ENCODE results near the gene PPP1R26. TPM values are rescaled to one million over a fixed set of nuclear protein-coding genes. Genes with fewer than 3 reads are reported as not detected.

PPP1R26 gene
- total and polyA plus RNA-seq, 9 of the 15 experiments (the other 6 are each of a cell fraction or from before 2014, with no cell fraction given), result 0.77 to 26.8 (median 9.3) TPM

DNA sequence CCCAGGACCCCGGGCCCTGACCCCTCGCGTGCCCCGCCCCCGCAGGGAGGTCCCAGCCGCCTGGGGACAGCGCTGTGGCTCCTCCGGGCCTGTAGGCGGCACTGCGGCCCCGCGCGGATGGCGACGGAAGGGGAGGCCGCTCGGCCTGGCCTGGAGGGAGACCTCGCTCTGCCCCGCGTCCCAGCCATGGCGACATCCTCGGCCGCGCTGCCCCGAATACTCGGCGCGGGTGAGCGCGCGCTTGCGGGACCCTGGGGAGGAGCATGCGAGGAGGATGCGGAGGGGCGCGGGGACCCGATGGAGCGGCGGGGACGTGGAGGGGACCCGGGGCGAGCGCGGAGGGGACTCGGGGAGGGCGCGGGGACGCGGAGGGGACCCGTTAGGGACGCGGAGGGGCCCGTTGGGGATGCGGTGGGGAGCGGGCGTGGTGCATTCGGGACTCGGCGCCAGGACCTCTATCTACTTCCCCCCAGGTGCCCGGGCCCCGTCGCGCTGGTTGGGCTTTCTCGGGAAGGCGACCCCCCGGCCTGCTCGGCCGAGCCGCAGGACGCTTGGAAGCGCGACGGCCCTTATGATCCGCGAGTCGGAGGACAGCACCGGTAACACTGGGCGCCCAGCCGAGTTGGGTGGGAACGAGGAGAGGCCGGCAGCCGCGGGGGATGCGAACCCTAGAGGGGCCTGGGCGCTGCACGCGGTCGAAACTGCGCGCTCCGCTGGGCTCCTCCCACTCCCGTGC lies 21.1 kb downstream of the PPP1R26 start, which contains the start of gene MRPS2 (continued):
- TF ChIP-seq ZNF175 (CRISPR knock-in tag; IDR thresholded peaks at IDR 0.05; ENCODE audit: low read depth) (no peak), MCM3 (IDR thresholded peaks at IDR 0.05) (no peak), XRCC3 (IDR thresholded peaks at IDR 0.05) (no peak), ZFP1 (CRISPR knock-in tag; IDR thresholded peaks at IDR 0.05) (no peak), MTA2 (IDR thresholded peaks at IDR 0.05; ENCODE audit: low read depth) (no peak), BHLHE40 (IDR thresholded peaks at IDR 0.05; ENCODE audit: low read length) (peak; percentile 94), SAFB (IDR thresholded peaks at IDR 0.05; ENCODE audit: borderline replicate concordance, low read depth, low read length) (peak; percentile 67), CHCHD3 (CRISPR knock-in tag; IDR thresholded peaks at IDR 0.05) (no peak), ZNF197 (CRISPR knock-in tag; IDR thresholded peaks at IDR 0.05; ENCODE audit: low read depth) (0 out of 2 replicates have a peak, but pooled peaks have one; percentile 62), ZNF41 (CRISPR knock-in tag; conservative IDR thresholded peaks at IDR 0.05) (no peak), MYNN (IDR thresholded peaks at IDR 0.05) (no peak), MYNN (CRISPR knock-in tag; IDR thresholded peaks at IDR 0.05) (no peak), ZNF584 (CRISPR knock-in tag; IDR thresholded peaks at IDR 0.05; ENCODE audit: low read depth) (no peak), SRSF7 (optimal IDR thresholded peaks at IDR 0.05; ENCODE audit: low read depth, low read length) (no peak)
- TF ChIP-seq, protein P1, sequence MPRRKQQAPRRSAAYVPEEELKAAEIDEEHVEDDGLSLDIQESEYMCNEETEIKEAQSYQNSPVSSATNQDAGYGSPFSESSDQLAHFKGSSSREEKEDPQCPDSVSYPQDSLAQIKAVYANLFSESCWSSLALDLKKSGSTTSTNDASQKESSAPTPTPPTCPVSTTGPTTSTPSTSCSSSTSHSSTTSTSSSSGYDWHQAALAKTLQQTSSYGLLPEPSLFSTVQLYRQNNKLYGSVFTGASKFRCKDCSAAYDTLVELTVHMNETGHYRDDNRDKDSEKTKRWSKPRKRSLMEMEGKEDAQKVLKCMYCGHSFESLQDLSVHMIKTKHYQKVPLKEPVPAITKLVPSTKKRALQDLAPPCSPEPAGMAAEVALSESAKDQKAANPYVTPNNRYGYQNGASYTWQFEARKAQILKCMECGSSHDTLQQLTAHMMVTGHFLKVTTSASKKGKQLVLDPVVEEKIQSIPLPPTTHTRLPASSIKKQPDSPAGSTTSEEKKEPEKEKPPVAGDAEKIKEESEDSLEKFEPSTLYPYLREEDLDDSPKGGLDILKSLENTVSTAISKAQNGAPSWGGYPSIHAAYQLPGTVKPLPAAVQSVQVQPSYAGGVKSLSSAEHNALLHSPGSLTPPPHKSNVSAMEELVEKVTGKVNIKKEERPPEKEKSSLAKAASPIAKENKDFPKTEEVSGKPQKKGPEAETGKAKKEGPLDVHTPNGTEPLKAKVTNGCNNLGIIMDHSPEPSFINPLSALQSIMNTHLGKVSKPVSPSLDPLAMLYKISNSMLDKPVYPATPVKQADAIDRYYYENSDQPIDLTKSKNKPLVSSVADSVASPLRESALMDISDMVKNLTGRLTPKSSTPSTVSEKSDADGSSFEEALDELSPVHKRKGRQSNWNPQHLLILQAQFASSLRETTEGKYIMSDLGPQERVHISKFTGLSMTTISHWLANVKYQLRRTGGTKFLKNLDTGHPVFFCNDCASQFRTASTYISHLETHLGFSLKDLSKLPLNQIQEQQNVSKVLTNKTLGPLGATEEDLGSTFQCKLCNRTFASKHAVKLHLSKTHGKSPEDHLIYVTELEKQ (CRISPR knock-in tag; IDR thresholded peaks at IDR 0.05), result no peak
- TF ChIP-seq, protein P2, sequence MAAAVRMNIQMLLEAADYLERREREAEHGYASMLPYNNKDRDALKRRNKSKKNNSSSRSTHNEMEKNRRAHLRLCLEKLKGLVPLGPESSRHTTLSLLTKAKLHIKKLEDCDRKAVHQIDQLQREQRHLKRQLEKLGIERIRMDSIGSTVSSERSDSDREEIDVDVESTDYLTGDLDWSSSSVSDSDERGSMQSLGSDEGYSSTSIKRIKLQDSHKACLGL (CRISPR knock-in tag; IDR thresholded peaks at IDR 0.05; ENCODE audit: borderline replicate concordance, poor library complexity, severe bottlenecking), result no peak
- TF ChIP-seq, protein P3, sequence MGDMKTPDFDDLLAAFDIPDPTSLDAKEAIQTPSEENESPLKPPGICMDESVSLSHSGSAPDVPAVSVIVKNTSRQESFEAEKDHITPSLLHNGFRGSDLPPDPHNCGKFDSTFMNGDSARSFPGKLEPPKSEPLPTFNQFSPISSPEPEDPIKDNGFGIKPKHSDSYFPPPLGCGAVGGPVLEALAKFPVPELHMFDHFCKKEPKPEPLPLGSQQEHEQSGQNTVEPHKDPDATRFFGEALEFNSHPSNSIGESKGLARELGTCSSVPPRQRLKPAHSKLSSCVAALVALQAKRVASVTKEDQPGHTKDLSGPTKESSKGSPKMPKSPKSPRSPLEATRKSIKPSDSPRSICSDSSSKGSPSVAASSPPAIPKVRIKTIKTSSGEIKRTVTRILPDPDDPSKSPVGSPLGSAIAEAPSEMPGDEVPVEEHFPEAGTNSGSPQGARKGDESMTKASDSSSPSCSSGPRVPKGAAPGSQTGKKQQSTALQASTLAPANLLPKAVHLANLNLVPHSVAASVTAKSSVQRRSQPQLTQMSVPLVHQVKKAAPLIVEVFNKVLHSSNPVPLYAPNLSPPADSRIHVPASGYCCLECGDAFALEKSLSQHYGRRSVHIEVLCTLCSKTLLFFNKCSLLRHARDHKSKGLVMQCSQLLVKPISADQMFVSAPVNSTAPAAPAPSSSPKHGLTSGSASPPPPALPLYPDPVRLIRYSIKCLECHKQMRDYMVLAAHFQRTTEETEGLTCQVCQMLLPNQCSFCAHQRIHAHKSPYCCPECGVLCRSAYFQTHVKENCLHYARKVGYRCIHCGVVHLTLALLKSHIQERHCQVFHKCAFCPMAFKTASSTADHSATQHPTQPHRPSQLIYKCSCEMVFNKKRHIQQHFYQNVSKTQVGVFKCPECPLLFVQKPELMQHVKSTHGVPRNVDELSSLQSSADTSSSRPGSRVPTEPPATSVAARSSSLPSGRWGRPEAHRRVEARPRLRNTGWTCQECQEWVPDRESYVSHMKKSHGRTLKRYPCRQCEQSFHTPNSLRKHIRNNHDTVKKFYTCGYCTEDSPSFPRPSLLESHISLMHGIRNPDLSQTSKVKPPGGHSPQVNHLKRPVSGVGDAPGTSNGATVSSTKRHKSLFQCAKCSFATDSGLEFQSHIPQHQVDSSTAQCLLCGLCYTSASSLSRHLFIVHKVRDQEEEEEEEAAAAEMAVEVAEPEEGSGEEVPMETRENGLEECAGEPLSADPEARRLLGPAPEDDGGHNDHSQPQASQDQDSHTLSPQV (IDR thresholded peaks at IDR 0.05), result peak; percentile 14; the same call in 1 of the 2 replicates

All from K562 (cell line).